Fibroblast of lung (primary cell): ENCODE measurements around the gene DIO1.

Source experiments
- EZH2 ChIP-seq: IDR thresholded peaks from 2 replicates; pipeline ENCODE4 v1.5.1; 2012; ENCODE audit warnings: low read length, control low read depth, mild to moderate bottlenecking; ENCODE audit errors: missing control alignments
- TF ChIP-seq, protein P1 (sequence below), 2 donors: IDR thresholded peaks in 1 of 2; conservative IDR thresholded peaks in 1 of 2; 1 replicate in 1 of 2; 2 replicates in 1 of 2; pipeline ENCODE4 v1.5.1; 2011 to 2012; ENCODE audit warnings: low read length in 2 of 2, control low read depth in 1 of 2, inconsistent platforms in 1 of 2, low read depth in 1 of 2, mild to moderate bottlenecking in 1 of 2

GRCh38 chr1:53944469-53945182, 50.6 kb downstream of the DIO1 start:
- TF ChIP-seq, protein P1, sequence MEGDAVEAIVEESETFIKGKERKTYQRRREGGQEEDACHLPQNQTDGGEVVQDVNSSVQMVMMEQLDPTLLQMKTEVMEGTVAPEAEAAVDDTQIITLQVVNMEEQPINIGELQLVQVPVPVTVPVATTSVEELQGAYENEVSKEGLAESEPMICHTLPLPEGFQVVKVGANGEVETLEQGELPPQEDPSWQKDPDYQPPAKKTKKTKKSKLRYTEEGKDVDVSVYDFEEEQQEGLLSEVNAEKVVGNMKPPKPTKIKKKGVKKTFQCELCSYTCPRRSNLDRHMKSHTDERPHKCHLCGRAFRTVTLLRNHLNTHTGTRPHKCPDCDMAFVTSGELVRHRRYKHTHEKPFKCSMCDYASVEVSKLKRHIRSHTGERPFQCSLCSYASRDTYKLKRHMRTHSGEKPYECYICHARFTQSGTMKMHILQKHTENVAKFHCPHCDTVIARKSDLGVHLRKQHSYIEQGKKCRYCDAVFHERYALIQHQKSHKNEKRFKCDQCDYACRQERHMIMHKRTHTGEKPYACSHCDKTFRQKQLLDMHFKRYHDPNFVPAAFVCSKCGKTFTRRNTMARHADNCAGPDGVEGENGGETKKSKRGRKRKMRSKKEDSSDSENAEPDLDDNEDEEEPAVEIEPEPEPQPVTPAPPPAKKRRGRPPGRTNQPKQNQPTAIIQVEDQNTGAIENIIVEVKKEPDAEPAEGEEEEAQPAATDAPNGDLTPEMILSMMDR (conservative IDR thresholded peaks at IDR 0.05 in 1 of 2, IDR thresholded peaks at IDR 0.05 in 1 of 2; ENCODE audit: low read depth in 1 of 2, low read length in 2 of 2), result no peak
- TF ChIP-seq EZH2, result no peak
